ENCODE data around the gene KCNQ4.

KCNQ4 gene

DNA sequence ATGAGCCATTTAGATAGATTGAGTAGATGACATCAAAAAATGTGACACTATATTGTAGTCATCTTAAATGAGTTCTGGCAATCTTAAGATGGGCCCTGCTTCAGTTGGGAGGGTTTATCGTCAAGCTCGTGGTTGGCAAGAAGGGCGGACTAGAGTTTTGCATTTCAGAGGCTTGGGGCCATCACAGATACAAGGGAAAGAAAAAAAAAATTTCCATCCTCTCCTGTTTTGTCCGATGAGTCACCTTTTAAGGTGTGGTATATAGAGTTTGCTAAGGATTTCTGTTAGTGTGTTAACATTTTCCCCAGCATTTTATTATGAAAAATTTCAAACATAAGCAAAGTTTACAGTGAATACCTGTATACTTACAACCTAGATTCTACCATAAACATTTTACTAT lies 31.8 kb upstream of the KCNQ4 start:
- Histone ChIP-seq H3K27me3 (replicated peaks; ENCODE audit: control insufficient read depth, insufficient read depth, low read length) (no peaks in the 10 kb centered on the region), H3K4me3 (replicated peaks; ENCODE audit: low read depth, low read length) (no peak overlapping the region), H3K36me3 (ENCODE audit: control insufficient read depth, insufficient read depth, low read length) (peaks cover 23% of the 10 kb centered on the region)
- TF ChIP-seq, protein P1, sequence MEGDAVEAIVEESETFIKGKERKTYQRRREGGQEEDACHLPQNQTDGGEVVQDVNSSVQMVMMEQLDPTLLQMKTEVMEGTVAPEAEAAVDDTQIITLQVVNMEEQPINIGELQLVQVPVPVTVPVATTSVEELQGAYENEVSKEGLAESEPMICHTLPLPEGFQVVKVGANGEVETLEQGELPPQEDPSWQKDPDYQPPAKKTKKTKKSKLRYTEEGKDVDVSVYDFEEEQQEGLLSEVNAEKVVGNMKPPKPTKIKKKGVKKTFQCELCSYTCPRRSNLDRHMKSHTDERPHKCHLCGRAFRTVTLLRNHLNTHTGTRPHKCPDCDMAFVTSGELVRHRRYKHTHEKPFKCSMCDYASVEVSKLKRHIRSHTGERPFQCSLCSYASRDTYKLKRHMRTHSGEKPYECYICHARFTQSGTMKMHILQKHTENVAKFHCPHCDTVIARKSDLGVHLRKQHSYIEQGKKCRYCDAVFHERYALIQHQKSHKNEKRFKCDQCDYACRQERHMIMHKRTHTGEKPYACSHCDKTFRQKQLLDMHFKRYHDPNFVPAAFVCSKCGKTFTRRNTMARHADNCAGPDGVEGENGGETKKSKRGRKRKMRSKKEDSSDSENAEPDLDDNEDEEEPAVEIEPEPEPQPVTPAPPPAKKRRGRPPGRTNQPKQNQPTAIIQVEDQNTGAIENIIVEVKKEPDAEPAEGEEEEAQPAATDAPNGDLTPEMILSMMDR (IDR thresholded peaks at IDR 0.05; ENCODE audit: insufficient read depth, low read length, poor library complexity, severe bottlenecking) = no peak
- DNase-seq (ENCODE audit: extremely low read depth, insufficient read length) = no peak

DNA sequence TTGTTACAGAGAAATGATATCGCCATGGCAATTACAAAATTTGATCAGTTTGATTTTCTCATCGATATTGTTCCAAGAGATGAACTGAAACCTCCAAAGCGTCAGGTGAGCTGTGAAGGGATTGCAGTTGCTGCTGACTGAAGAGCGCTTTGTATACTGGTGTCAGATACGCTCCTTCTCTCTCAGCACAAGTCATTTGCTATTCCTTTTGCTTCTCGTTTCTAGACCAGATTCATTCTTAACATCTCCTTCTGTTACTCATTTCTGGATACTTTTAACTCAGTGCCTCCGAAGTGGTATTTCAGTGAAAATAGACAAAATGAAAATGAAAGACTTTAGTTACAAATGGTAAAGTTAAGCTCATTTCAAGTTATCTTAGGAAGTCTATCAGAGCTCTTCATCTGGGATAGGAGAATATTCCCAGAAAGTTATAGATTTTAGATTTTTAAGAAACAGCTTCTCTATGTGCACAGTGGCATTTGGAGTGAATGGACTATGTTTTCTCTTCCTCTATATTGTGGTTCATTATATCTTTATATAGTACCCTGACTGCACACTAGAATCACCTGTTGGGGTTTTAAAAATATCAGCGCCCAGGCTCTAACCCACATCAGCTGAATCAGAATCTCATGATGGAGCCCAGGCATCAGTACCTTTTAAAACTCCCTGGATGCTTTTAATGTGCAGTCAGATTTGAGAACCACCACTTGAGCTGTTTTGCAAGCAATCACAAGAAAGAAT lies 30.3 kb upstream of the KCNQ4 start:
- peak; percentile 38 for DNase-seq (ENCODE audit: extremely low read depth, insufficient read length)
- H3K36me3 ChIP-seq (ENCODE audit: control insufficient read depth, insufficient read depth, low read length) = peaks cover 32% of the 10 kb centered on the region
- TF ChIP-seq, protein P1 (IDR thresholded peaks at IDR 0.05; ENCODE audit: insufficient read depth, low read length, poor library complexity, severe bottlenecking) = no peak
- H3K4me3 ChIP-seq (replicated peaks; ENCODE audit: low read depth, low read length) = peak overlapping the region; percentile 0; the same call in 1 of the 2 replicates
- no peaks in the 10 kb centered on the region for H3K27me3 ChIP-seq (replicated peaks; ENCODE audit: control insufficient read depth, insufficient read depth, low read length)

DNA sequence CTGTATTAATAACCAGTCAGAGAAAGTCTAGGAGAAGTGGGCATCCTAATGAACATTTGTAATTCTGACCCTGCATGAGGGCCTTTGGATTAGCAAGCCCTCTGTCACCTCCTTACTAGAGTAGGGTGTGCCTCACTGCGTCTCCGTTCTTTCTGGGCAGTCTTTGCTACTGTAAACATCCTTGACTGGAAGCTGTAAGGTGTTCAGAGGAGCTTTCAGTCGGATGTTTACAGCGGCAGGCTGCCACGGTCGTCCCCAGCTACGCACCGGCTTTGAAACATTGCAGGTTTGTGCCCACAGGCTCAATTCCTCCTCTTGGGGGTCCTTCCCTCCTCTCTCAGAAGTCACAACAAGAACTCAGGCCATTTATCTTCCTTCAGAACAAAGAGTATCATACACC lies 29.4 kb upstream of the KCNQ4 start:
- TF ChIP-seq, protein P1 (IDR thresholded peaks at IDR 0.05; ENCODE audit: insufficient read depth, low read length, poor library complexity, severe bottlenecking) = no peak
- no peak for DNase-seq (ENCODE audit: extremely low read depth, insufficient read length)
- Histone ChIP-seq H3K27me3 (replicated peaks; ENCODE audit: control insufficient read depth, insufficient read depth, low read length) (no peaks in the 10 kb centered on the region), H3K36me3 (ENCODE audit: control insufficient read depth, insufficient read depth, low read length) (peaks cover 34% of the 10 kb centered on the region), H3K4me3 (replicated peaks; ENCODE audit: low read depth, low read length) (no peak overlapping the region)

- peaks cover 33% of the 10 kb centered on the region for H3K36me3 ChIP-seq (ENCODE audit: control insufficient read depth, insufficient read depth, low read length)
- H3K27me3 ChIP-seq (replicated peaks; ENCODE audit: control insufficient read depth, insufficient read depth, low read length) = no peaks in the 10 kb centered on the region
- no peak for DNase-seq (ENCODE audit: extremely low read depth, insufficient read length)
- H3K4me3 ChIP-seq (replicated peaks; ENCODE audit: low read depth, low read length) = no peak overlapping the region
- TF ChIP-seq, protein P1 (IDR thresholded peaks at IDR 0.05; ENCODE audit: insufficient read depth, low read length, poor library complexity, severe bottlenecking) = no peak
Measured at GRCh38 chr1:40755067-40755466, 28.5 kb upstream of the KCNQ4 start.

- no peaks in the 10 kb centered on the region for H3K27me3 ChIP-seq (replicated peaks; ENCODE audit: control insufficient read depth, insufficient read depth, low read length)
- H3K36me3 ChIP-seq (ENCODE audit: control insufficient read depth, insufficient read depth, low read length) = peaks cover 33% of the 10 kb centered on the region
- DNase-seq (ENCODE audit: extremely low read depth, insufficient read length) = no peak
- H3K4me3 ChIP-seq (replicated peaks; ENCODE audit: low read depth, low read length) = no peak overlapping the region
- TF ChIP-seq, protein P1 (IDR thresholded peaks at IDR 0.05; ENCODE audit: insufficient read depth, low read length, poor library complexity, severe bottlenecking) = no peak
Measured at GRCh38 chr1:40756523-40756922, 27.1 kb upstream of the KCNQ4 start.

All from GM06990 (cell line).